Amniotic stem cell (primary cell): Measurements from ENCODE around the gene C19orf67.
"Not testable (repeated sequence)": the region's sequence is repeated elsewhere in the genome, so short reads cannot be mapped to it uniquely, and the experiment has no call there.

Experiments used
- DNase-seq: peaks from one replicate; lab custom pipeline; 2025; lab: John Stamatoyannopoulos, UW

Gene C19orf67

DNA sequence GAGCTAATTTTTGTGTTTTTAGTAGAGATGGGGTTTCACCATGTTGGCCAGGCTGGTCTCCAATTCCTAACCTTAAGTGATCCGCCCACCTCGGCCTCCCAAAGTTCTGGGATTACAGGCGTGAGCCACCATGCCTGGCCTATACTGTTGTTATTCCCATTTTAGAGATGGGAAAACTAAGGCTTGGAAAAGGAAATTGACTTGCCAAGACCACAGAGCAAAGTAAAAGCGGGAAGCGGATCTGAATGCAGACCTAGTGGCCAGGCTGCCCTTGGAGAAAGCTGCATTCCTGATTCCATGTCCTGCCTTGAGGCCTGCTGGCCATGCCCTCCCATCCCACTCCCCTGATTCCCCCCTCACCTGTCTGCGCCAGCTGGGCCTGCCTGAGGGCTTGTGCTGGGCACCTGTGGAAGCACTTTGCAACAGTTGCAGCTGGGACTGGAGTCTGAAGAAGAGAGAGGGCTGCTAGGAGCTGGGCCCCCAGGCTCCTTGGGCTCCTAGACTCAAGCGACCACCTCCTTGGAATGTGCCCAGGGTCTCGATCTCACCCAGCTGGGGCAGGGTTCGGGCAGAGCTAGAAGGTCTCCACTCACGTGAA, 29.4 kb downstream of the C19orf67 start:
- DNase-seq: no peak

GRCh38 chr19:14055396-14055795, 30.2 kb downstream of the C19orf67 start:
- no peak for DNase-seq

DNA sequence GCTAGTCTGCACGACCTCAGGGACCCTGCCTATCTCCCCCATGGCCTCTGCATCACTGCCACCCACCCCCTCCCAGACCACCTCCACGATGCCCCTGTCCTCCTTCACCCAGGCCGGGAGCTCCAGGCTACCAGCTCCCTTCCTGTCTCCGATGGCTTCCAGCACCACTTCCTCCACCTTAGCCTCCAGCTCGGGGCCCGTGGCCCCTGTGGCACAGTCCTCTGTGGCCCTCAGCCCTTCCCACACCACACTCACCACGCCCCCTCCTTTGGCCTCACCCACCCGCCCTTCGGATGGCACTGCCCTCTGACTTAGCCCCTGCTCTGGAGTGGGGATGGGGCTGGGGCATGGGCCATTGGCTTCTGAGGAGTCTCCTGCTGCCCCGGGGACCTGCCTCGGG, 30.9 kb downstream of the C19orf67 start:
- no peak for DNase-seq

- DNase-seq: no peak
Measured at GRCh38 chr19:14054099-14054498, 31.5 kb downstream of the C19orf67 start.

DNA sequence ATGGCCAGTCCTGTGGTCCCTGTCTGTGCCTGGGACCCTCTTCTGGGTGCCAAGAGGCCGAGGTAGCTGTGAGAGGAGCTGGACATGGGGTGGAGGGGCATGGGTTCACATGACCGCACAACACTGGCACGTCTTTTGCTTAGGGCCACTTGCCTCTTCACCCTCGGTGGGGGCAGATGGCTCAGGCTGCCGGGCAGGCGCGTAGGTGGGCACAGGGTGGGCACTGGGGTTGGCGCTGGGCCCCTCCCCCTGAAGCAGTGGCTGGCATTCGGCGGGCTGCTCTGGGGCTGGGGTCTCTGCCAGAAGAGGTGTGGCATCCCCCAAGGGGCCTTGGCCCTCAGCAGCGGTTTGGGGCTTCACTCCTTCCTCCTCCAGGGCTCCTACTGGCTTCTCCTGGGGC, 32.1 kb downstream of the C19orf67 start:
- no peak for DNase-seq

- DNase-seq: no peak
Measured at GRCh38 chr19:14053032-14053431, 32.6 kb downstream of the C19orf67 start.

- no peak for DNase-seq
Measured at GRCh38 chr19:14052470-14052869, 33.1 kb downstream of the C19orf67 start.

DNA sequence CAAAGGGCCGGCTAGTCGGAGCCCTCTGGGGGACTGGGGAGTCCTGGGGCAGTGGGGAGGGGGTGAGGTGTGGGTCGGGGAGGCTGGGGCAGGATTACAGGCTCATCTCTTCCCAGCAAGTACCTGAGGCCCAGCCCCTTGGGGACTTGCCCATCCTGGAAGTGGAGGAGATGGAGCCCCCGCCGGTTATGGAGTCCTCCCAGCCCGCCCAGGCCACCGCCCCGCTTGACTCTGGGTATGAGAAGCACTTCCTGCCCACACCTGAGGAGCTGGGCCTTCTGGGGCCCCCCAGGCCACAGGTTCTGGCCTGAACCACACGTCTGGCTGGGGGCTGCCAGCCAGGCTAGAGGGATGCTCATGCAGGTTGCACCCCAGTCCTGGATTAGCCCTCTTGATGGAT, 33.6 kb downstream of the C19orf67 start:
- no peak for DNase-seq

- not testable (repeated sequence) for DNase-seq
Measured at GRCh38 chr19:14050961-14051360, 34.6 kb downstream of the C19orf67 start.

- no peak for DNase-seq
Measured at GRCh38 chr19:14050512-14050911, 35.1 kb downstream of the C19orf67 start.

GRCh38 chr19:14048443-14049153, 37.0 kb downstream of the C19orf67 start:
- no peak for DNase-seq

- not testable (repeated sequence) for DNase-seq
Measured at GRCh38 chr19:14047866-14048265, 37.7 kb downstream of the C19orf67 start.

DNA sequence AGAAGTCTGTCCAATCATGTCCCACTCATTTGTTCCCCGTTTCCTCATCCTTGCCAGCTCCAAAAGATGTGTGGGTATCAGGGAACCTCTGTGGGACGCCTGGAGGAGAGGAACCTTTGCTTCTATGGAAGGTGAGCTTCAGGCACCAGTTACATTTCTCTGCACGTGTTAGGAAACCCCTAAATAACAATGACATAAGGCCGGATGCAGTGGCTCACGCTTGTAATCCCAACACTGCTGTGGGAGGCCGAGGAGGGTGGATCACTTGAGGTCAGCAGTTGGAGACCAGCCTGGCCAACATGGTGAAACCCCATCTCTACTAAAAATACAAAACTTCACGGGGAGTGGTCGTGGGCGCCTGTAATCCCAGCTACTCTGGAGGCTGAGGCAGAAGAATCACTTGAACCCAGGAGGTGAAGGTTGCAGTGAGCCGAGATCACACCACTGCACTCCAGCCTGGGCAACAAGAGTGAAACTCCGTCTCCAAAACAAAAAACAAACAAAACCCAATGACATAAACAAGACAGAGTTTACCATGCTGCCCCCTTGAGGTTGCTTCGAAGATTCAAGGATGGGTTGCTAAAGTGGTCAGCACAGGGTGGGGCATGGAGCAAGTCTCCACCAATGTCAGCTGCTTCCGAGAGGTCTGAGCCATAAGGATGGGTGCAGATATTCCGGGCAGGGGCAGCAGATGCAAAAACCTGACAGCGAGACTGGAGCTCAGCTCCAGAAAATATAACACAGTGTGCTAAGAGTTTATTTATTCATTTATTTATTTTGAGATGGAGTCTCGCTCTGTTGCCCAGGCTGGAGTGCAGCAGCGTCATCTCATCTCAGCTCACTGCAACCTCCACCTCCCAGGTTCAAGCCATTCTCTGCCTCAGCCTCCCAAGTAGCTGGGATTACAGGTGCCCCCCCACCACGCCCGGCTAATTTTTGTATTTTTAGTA, 42.6 kb downstream of the C19orf67 start:
- DNase-seq: not testable (repeated sequence)

- DNase-seq: no peak
Measured at GRCh38 chr19:14039181-14039580, 46.4 kb downstream of the C19orf67 start.

DNA sequence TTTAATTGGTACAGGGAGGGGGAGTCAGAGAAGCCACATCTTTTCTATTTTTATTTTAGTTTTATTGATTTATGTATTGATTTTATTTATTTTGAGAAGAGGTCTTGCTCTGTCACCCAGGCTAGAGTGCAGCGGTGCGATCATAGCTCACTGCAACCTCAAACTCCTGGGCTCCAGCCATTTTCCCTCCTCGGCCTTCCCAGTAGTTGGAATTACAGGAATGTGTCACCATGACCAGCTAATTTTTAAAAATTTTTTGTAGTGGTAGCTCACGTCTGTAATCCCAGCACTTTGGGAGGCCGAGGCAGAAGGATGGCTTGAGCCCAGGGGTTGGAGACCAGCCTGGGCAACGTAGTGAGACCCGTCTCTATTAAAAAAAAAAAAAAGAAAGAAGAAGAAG, 49.9 kb downstream of the C19orf67 start:
- DNase-seq: no peak

DNA sequence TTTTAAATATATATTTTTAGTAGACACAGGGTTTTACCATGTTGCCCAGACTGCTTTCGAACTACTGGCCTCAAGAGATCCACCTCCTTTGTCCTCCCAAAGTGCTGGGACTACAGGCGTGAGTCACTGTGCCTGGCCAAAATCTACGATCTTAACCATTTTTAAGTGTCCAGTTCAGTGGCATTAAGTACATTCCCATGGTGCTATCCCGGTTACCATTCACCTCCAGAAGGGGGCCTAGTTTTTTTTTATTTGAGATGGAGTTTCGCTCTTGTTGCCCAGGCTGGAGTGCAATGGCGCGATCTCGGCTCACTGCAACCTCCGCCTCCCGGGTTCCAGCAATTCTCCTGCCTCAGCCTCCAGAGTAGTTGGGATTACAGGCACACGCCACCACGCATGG, 50.4 kb downstream of the C19orf67 start:
- not testable (repeated sequence) for DNase-seq

DNA sequence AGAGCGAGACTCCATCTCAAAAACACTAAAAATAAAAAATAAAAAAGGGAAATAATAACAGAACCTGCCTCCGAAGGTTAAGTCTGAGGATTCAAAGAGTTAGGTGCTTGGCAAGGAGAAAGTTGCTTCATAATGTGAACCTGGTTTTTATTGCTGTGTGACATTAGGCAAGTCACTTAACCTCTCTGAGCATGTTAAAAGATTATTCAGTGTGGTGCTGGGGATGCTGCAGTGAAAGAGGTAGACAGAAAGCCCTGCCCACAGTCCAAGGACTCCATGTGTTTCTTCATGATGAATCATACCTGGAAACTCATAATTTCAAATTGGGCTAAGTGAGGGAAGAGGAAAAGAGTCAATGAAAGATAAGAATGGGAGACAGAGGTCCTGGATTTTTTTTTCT, 51.6 kb downstream of the C19orf67 start:
- no peak for DNase-seq

DNA sequence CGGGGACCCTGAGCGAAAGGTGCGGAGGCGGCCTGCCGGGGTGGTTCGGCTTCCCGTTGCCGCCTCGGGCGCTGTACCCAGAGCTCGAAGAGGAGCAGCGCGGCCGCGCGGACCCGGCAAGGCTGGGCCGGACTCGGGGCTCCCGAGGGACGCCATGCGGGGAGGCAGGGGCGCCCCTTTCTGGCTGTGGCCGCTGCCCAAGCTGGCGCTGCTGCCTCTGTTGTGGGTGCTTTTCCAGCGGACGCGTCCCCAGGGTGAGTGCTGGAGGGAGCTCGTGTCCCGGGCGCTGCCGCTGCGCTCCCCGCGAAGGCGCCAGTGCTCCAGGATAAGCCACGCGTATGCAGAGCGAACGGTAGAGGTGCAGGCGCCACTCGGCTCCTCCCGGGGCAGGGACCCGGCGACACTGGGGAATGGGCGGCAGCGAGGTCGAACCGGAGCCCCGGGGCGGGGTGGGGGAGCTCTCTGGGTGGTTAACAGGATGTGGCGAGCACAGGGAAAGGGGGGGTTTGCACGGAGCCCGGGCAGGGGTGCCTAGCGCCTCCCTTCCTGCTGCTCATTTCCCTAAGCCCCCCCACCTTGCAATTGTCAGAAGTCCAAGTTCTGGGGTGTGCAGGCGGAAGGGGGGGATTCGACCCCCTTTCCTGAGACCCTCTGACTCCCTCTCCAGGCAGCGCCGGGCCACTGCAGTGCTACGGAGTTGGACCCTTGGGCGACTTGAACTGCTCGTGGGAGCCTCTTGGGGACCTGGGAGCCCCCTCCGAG, 53.7 kb downstream of the C19orf67 start, which contains the start of gene IL27RA:
IL27RA (plus strand) TSS at position 44 of the 762 bp plus-strand sequence; CDS start at position 155, 111 bp downstream.
- DNase-seq: peak; percentile 26
